ENCODE measurements around the gene GNG8.

GNG8 gene

GRCh38 chr19:46635920-46636761, at the start of gene GNG8:
TSS of gene GNG8 (minus strand) at chr19:46636202. CDS start at chr19:46634682, 1,520 bp downstream.
- H3K27ac ChIP-seq (ENCODE audit: low read length): no peak within 1 kb of the TSS
- no peaks in the 10 kb centered on the region for H3K36me3 ChIP-seq (ENCODE audit: control insufficient read depth, insufficient read depth, low read length)
- H3K4me3 ChIP-seq (ENCODE audit: low read length): peak within 1 kb of the TSS; percentile 51; the same call in 1 of the 2 replicates
- DNase-seq (ENCODE audit: low read depth, low spot score): no peak
- peaks cover 19% of the 10 kb centered on the region; the same call in 1 of the 2 replicates for H3K27me3 ChIP-seq (ENCODE audit: control insufficient read depth, insufficient read depth, low read length)
- WGBS (ENCODE audit: insufficient coverage, insufficient read length): no CpG with 5 or more reads among the region's 34 CpGs
- H3K4me1 ChIP-seq (ENCODE audit: control insufficient read depth, insufficient read depth, low read length): peaks cover 5% of the 10 kb centered on the region; the same call in 1 of the 2 replicates
- H3K9me3 ChIP-seq (ENCODE audit: control insufficient read depth, insufficient read depth, low read length): no peaks in the 10 kb centered on the region

DNA sequence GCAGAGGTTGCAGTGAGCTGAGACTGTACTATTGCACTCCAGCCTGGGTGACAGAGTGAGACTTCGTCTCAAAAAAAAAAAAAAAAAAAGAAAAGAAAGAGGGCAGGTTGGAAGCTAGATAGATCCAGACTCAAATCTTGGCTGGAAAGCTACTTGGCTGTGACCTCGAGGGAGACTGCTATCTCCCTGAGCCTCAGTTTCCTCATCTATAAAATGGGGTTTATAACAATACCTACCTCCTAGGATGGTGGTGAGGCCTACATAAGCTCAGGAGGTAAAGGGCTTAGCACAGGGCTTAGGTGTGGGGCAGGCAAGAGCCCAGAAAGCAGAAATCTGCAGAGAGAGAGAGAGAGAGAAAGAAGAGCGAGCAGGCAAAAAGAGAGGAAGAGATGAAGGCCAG, 49.2 kb upstream of the GNG8 start:
- Histone ChIP-seq H3K4me3 (ENCODE audit: low read length) (no peak overlapping the region), H3K4me1 (ENCODE audit: control insufficient read depth, insufficient read depth, low read length) (no peaks in the 10 kb centered on the region), H3K27me3 (ENCODE audit: control insufficient read depth, insufficient read depth, low read length) (no peaks in the 10 kb centered on the region), H3K27ac (ENCODE audit: low read length) (no peak overlapping the region), H3K9me3 (ENCODE audit: control insufficient read depth, insufficient read depth, low read length) (no peaks in the 10 kb centered on the region), H3K36me3 (ENCODE audit: control insufficient read depth, insufficient read depth, low read length) (peaks cover 12% of the 10 kb centered on the region)
- DNase-seq (ENCODE audit: low read depth, low spot score): no peak
- WGBS (ENCODE audit: insufficient coverage, insufficient read length): no CpG with 5 or more reads among the region's 3 CpGs

DNA sequence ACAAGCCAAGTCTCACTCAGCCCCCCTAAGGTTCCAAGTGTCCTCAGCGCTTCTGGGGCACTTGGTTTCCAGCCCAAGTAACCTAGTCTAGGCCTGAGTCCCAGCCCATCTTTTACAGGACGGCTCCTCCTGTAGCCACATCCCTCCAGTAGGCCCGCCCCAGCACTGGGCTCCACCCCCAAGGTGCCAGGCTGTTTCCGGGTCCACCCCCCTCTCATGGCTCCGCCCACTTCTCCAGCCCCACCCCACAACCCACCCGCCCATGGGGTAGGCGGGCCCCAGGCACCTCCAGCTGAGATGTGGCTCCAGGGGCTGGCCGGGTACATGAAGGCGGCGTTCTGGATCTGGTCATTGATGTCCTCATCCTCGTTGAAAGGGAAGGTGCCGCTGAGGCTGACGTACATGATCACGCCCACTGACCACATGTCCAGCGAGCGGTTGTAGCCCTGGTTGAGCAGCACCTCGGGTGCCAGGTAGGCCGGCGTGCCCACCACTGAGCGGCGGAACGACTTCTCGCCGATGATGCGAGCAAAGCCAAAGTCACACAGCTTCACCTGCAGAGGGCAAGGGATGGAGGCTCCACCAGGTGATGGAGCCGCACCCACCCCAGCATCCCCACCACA, 42.2 kb upstream of the GNG8 start:
- Histone ChIP-seq H3K4me3 (ENCODE audit: low read length) (no peak overlapping the region), H3K9me3 (ENCODE audit: control insufficient read depth, insufficient read depth, low read length) (no peaks in the 10 kb centered on the region), H3K4me1 (ENCODE audit: control insufficient read depth, insufficient read depth, low read length) (peaks cover 3% of the 10 kb centered on the region), H3K36me3 (ENCODE audit: control insufficient read depth, insufficient read depth, low read length) (peaks cover 18% of the 10 kb centered on the region), H3K27ac (ENCODE audit: low read length) (no peak overlapping the region), H3K27me3 (ENCODE audit: control insufficient read depth, insufficient read depth, low read length) (no peaks in the 10 kb centered on the region)
- no CpG with 5 or more reads among the region's 26 CpGs for WGBS (ENCODE audit: insufficient coverage, insufficient read length)
- DNase-seq (ENCODE audit: low read depth, low spot score): no peak

- no CpG with 5 or more reads among the region's 21 CpGs for WGBS (ENCODE audit: insufficient coverage, insufficient read length)
- DNase-seq (ENCODE audit: low read depth, low spot score): no peak
- Histone ChIP-seq H3K4me1 (ENCODE audit: control insufficient read depth, insufficient read depth, low read length) (peaks cover 3% of the 10 kb centered on the region), H3K4me3 (ENCODE audit: low read length) (no peak overlapping the region), H3K36me3 (ENCODE audit: control insufficient read depth, insufficient read depth, low read length) (peaks cover 19% of the 10 kb centered on the region), H3K9me3 (ENCODE audit: control insufficient read depth, insufficient read depth, low read length) (no peaks in the 10 kb centered on the region), H3K27me3 (ENCODE audit: control insufficient read depth, insufficient read depth, low read length) (no peaks in the 10 kb centered on the region), H3K27ac (ENCODE audit: low read length) (no peak overlapping the region)
Observed at GRCh38 chr19:46674416-46675178, 38.6 kb upstream of the GNG8 start.

- Histone ChIP-seq H3K4me1 (ENCODE audit: control insufficient read depth, insufficient read depth, low read length) (no peaks in the 10 kb centered on the region), H3K4me3 (ENCODE audit: low read length) (no peak overlapping the region), H3K27ac (ENCODE audit: low read length) (no peak overlapping the region), H3K27me3 (ENCODE audit: control insufficient read depth, insufficient read depth, low read length) (no peaks in the 10 kb centered on the region), H3K36me3 (ENCODE audit: control insufficient read depth, insufficient read depth, low read length) (peaks cover 13% of the 10 kb centered on the region), H3K9me3 (ENCODE audit: control insufficient read depth, insufficient read depth, low read length) (no peaks in the 10 kb centered on the region)
- no peak for DNase-seq (ENCODE audit: low read depth, low spot score)
Observed at GRCh38 chr19:46670813-46671212, 34.8 kb upstream of the GNG8 start.

DNA sequence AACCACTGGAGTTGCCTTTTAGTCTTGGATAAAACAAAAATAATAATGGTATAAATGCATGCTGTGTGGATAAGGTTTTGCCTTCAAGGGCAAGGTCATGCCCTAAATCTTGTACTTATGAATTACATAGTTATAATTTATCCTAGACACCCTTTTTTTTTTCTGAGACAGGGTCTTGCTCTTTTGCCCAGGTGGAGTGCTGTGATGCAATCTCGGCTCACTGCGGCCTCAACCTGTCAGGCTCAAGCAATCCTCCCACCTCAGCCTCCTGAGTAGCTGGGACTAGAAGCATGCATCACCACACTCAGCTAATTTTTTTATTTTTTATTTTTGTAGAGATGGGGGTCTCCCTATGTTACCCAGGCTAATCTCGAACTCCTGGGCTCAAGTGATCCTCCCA, 32.7 kb upstream of the GNG8 start:
- DNase-seq (ENCODE audit: low read depth, low spot score): no peak
- peaks cover 5% of the 10 kb centered on the region; the same call in 1 of the 2 replicates for H3K36me3 ChIP-seq (ENCODE audit: control insufficient read depth, insufficient read depth, low read length)
- WGBS (ENCODE audit: insufficient coverage, insufficient read length): no CpG with 5 or more reads among the region's 3 CpGs
- no peak overlapping the region for H3K4me3 ChIP-seq (ENCODE audit: low read length)
- no peaks in the 10 kb centered on the region for H3K9me3 ChIP-seq (ENCODE audit: control insufficient read depth, insufficient read depth, low read length)
- H3K27ac ChIP-seq (ENCODE audit: low read length): no peak overlapping the region
- no peaks in the 10 kb centered on the region for H3K27me3 ChIP-seq (ENCODE audit: control insufficient read depth, insufficient read depth, low read length)
- no peaks in the 10 kb centered on the region for H3K4me1 ChIP-seq (ENCODE audit: control insufficient read depth, insufficient read depth, low read length)

DNA sequence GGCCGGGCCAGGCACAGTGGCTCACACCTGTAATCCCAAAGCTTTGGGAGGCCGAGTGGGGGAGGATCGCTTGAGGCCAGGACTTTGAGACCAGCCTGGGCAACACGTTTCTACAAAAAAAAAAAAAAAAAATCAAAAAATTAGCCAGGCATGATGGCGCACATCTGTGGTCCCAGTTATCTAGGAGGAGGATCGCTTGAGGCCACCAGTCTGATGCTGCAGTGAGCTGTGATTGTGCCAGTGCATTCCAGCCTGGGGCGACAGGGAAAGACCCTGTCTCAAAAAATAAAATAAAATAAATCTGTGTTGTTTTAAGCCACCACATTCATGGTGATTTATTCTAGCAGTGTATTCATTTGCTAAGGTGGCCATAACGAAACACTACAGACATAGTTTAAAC, 29.1 kb upstream of the GNG8 start:
- no peaks in the 10 kb centered on the region for H3K9me3 ChIP-seq (ENCODE audit: control insufficient read depth, insufficient read depth, low read length)
- no peak overlapping the region for H3K27ac ChIP-seq (ENCODE audit: low read length)
- no peaks in the 10 kb centered on the region for H3K36me3 ChIP-seq (ENCODE audit: control insufficient read depth, insufficient read depth, low read length)
- no CpG with 5 or more reads among the region's 8 CpGs for WGBS (ENCODE audit: insufficient coverage, insufficient read length)
- no peaks in the 10 kb centered on the region for H3K27me3 ChIP-seq (ENCODE audit: control insufficient read depth, insufficient read depth, low read length)
- no peaks in the 10 kb centered on the region for H3K4me1 ChIP-seq (ENCODE audit: control insufficient read depth, insufficient read depth, low read length)
- no peak for DNase-seq (ENCODE audit: low read depth, low spot score)
- no peak overlapping the region for H3K4me3 ChIP-seq (ENCODE audit: low read length)

- Histone ChIP-seq H3K27me3 (ENCODE audit: control insufficient read depth, insufficient read depth, low read length) (no peaks in the 10 kb centered on the region; the same call in 1 of the 2 replicates), H3K9me3 (ENCODE audit: control insufficient read depth, insufficient read depth, low read length) (no peaks in the 10 kb centered on the region), H3K4me1 (ENCODE audit: control insufficient read depth, insufficient read depth, low read length) (no peaks in the 10 kb centered on the region; the same call in 1 of the 2 replicates), H3K4me3 (ENCODE audit: low read length) (no peak overlapping the region), H3K36me3 (ENCODE audit: control insufficient read depth, insufficient read depth, low read length) (no peaks in the 10 kb centered on the region), H3K27ac (ENCODE audit: low read length) (no peak overlapping the region)
- no CpG with 5 or more reads among the region's 19 CpGs for WGBS (ENCODE audit: insufficient coverage, insufficient read length)
- DNase-seq (ENCODE audit: low read depth, low spot score): no peak
Observed at GRCh38 chr19:46661735-46662592, 26.0 kb upstream of the GNG8 start.

DNA sequence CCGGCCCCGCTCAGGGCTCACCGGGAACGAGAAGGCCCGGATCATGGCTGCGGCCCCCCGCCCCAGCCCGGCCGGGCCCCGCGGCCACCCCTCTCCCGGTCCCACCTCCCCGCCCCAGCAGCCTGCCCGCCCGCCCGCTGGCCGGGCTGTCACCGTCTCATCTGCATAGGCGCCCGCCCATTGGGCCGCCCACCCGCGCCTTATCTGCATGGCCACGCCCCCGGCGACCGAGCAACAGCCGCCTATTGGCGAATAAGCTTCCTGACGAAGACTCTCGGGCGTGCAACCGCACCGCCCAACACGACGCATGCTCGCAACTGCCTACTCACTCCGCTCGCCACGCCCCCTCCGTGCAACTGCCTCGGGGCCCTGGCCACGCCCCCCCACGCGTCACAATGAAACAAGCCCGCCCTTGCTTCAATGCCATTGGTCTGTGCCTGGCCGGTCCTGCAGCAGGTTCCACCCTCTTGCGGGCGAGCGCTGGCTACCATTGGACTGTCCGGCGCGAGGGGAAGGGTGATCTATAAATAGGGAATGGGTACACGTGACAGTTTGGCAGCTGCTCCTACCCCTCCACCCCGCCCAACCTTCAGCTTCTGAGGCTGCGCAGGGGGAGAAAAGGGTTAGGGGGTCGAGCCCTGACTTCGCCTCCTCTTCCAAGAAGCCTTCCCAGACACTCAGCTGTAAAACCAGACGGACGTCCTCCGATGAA, 25.2 kb upstream of the GNG8 start, which contains the start of gene DACT3:
Gene DACT3, minus strand, starts transcription at position 163 of the 712 bp plus-strand sequence. Its CDS starts 118 bp downstream, at position 45.
- H3K27ac ChIP-seq (ENCODE audit: low read length): no peak within 1 kb of the TSS
- H3K9me3 ChIP-seq (ENCODE audit: control insufficient read depth, insufficient read depth, low read length): no peaks in the 10 kb centered on the region
- H3K4me1 ChIP-seq (ENCODE audit: control insufficient read depth, insufficient read depth, low read length): no peaks in the 10 kb centered on the region; the same call in 1 of the 2 replicates
- peak within 1 kb of the TSS; percentile 53; the same call in 1 of the 2 replicates for H3K4me3 ChIP-seq (ENCODE audit: low read length)
- DNase-seq (ENCODE audit: low read depth, low spot score): peak; percentile 98
- WGBS (ENCODE audit: insufficient coverage, insufficient read length): no CpG with 5 or more reads among the region's 61 CpGs
- H3K36me3 ChIP-seq (ENCODE audit: control insufficient read depth, insufficient read depth, low read length): no peaks in the 10 kb centered on the region
- H3K27me3 ChIP-seq (ENCODE audit: control insufficient read depth, insufficient read depth, low read length): no peaks in the 10 kb centered on the region; the same call in 1 of the 2 replicates

Data from iPS DF 6.9 (cell line).